AG09319 (cell line): ENCODE measurements around the gene GHRL.

ENCODE experiments used
- DNase-seq: peaks from one replicate; pipeline ENCODE4 v3.0.0-alpha.2; 2010; ENCODE audit warnings: low read depth; ENCODE audit errors: extremely low read depth
- CTCF ChIP-seq: IDR thresholded peaks from 2 replicates; pipeline ENCODE4 v1.5.1; 2011; ENCODE audit warnings: low read depth, mild to moderate bottlenecking, inconsistent platforms, low read length, moderate library complexity

GHRL gene

DNA sequence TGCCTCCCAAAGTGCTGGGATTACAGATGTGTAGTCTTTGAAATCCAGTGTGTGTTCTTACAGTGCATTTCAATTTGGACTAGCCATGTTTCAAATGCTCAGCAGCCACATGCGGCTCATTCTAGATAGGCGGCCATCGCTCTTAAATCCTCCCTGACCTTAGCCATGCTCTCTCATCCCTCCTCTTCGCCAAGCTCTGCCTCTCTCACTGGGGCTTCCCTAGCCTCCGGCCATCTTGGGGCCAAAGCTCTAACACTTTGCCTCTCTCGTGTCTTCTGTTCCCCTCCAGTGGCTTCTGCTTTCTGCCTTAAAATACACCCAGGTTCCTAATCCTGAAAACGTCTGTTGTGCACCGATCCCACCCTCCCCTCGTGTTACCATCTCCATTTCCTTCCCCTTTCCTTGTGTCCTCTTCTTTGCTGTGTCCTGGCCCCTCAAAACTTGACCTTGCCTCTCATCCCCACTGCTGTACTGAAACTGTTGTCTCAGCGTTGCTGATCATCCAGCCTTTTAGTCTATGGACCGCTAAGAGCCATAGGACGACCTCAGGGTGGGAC lies 1.4 kb upstream of the GHRL start:
- DNase-seq: no peak
- no peak for TF ChIP-seq CTCF

DNA sequence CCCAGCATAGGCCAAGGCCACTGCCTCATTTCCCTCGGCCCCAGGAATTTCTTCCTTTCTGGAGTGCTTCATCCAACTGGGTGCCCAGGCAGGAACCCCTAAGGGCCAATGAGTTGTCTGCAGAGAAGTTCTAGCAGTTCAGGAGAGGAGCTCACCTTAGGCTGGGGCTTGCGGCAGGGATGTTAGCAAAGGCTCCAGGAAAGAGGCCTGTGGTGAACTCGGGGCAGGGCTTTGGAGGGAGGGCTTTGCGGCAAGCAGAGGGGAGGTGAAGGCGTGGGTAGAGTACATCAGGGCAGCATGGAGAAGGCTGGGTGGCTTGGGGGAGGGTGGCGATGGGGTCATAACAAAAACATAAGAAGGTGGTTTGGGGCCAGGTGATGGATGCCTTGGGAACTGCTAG lies 1.1 kb downstream of the GHRL start:
- TF ChIP-seq CTCF: no peak
- no peak for DNase-seq

DNA sequence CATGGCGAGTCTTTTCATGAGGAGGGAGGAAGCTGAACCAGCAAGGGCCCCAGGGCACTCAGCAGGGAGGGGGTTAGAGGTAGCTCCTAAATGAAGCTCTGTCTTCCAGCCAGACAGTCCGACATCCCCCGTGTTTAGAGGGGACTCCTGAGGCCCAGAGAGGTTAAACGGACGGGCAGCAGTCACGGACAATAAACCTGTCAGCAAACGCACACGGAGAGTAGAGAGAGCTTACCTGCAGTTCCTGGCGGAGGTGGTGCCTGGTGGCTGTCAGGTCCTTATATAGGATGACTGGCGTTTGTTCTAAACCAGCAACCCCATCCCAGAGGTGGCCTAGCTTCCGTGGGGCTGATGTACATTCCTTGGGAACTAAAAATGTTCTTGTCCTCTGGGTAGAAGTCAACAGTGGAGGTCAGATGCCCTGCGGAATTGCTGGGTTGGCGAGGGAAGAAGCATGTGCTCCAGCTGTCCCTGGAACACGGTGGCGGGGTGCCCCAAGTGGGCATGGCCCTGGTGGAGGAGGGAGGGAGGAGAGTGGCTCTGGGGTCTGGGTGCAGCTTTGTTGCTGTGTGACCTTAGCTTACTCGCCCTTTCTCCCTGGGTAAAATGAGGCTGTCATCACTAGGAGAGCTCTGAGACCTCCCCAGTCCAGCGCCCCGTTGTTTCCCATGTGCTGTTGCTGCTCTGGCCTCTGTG lies 2.1 kb downstream of the GHRL start:
- no peak for TF ChIP-seq CTCF
- no peak for DNase-seq

GRCh38 chr3:10289787-10290355 lies 2.9 kb downstream of the GHRL start:
- DNase-seq: no peak
- TF ChIP-seq CTCF: no peak

DNA sequence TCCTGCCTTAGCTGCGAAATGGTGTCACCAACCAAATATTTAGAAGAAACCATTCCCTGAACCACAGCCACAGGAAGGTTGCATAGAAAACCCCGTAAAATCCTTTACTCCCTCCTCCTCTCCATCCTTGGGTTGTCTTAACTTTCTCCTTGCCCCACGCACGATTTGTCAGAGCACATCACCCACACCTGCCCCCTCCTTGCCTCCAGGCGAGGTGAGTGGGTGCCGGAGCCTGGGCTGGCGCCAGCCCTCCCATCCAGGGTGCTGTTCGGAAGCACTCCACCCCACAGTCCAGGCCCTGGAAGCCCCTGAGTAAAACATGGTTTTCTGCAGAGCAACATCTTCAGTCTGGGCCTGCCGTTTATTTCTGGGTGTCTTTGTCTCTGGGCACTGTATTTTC lies 3.7 kb downstream of the GHRL start:
- no peak for TF ChIP-seq CTCF
- DNase-seq: no peak

DNA sequence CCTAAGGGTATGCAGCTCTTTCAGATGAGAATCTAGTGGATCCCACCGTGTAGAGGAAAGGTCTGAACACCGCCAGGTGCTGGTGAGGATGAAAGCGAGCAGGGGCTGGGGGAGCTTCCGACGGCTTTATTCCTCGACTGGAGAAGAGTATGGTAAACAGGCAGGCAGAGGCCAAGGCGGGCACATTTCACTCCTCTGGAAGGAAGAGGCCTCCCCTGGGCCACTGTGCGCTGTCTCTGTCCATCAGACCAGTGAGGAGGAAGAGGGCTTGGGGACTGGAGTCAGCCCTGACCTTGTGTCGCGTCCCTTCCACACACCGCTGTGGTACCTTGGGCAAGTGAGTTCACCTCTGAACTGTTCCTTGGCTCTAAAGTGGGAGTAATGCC lies 4.2 kb downstream of the GHRL start:
- DNase-seq: no peak
- TF ChIP-seq CTCF: no peak

DNA sequence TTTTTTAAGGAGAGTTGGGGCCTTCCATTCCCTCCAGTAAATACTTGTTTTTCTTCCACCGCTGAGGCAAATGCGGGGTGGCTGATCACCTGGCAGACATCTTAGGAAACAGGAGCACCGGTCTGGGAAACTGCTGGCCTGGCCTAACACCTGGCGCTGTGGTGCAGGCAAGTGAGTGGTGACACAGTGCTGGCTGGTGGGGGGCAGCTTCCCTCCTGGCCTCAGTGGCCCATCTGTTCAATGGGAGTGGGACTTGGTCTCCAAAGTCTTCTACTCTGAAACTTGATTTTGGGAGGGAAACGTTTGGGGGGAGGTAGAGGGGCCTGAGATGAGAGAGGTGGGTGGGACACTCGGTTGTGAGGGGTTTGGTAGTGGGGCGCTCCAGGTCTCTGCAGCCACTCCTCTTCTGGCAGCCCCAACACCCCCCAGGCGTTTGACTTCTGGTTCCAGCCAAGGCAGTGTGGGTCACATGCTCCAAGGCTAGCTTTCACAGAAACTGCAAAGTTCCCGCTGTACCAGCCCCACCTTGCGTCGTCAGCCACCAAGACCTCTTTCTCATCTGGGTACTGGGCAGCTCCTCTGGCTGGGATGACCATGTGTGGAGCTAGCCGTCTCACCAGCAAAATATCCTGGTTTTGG lies 4.7 kb downstream of the GHRL start:
- TF ChIP-seq CTCF: no peak
- no peak for DNase-seq
